HepG2 (cell line): Measurements from ENCODE around the gene CCL1. TPM values are rescaled to one million over a fixed set of nuclear protein-coding genes. Genes with fewer than 3 reads are reported as not detected.

Experiments used
- BRCA1 ChIP-seq: sonication (generic); formaldehyde crosslinking; IDR thresholded peaks from 2 replicates; pipeline ENCODE4 v1.4.0; 2020; ENCODE audit warnings: missing genetic modification reagents
- CREB1 ChIP-seq, 2 experiments: fragments of 450-650 bp in 1 of 2; IDR thresholded peaks; 2 replicates each; pipeline ENCODE4 v1.6.1; 2016 to 2017; ENCODE audit warnings: control low read depth in 1 of 2, mild to moderate bottlenecking in 1 of 2, missing compliant biosample characterization in 1 of 2, missing genetic modification characterization in 1 of 2
- GLI4 ChIP-seq: sonication (generic); formaldehyde crosslinking; IDR thresholded peaks from 2 replicates; pipeline ENCODE4 v1.5.1; 2020; ENCODE audit warnings: missing genetic modification reagents, mild to moderate bottlenecking, moderate library complexity, borderline replicate concordance
- KLF12 ChIP-seq: sonication (generic); formaldehyde crosslinking; IDR thresholded peaks from 2 replicates; pipeline ENCODE4 v1.4.0; 2020; ENCODE audit warnings: missing genetic modification reagents, borderline replicate concordance
- MLX ChIP-seq: IDR thresholded peaks from 2 replicates; pipeline ENCODE4 v1.6.1; 2016
- NR1H2 ChIP-seq: sonication (generic); formaldehyde crosslinking; IDR thresholded peaks from 2 replicates; pipeline ENCODE4 v1.8.1; 2022; ENCODE audit warnings: low read depth, missing genetic modification reagents, borderline replicate concordance
- PATZ1 ChIP-seq: sonication (generic); formaldehyde crosslinking; IDR thresholded peaks from 2 replicates; pipeline ENCODE4 v1.4.0; 2020; ENCODE audit warnings: missing genetic modification reagents
- PBX2 ChIP-seq: IDR thresholded peaks from 2 replicates; pipeline ENCODE4 v1.6.1; 2016; ENCODE audit warnings: control low read depth
- REPIN1 ChIP-seq: sonication (generic); formaldehyde crosslinking; IDR thresholded peaks from 2 replicates; pipeline ENCODE4 v1.8.0; 2022; ENCODE audit warnings: missing genetic modification reagents, low read depth, mild to moderate bottlenecking, borderline replicate concordance
- SALL1 ChIP-seq: sonication (generic); formaldehyde crosslinking; IDR thresholded peaks from 2 replicates; pipeline ENCODE4 v1.8.0; 2022; ENCODE audit warnings: mild to moderate bottlenecking, missing genetic modification reagents
- SKI ChIP-seq: fragments of 450-650 bp; IDR thresholded peaks from one replicate; pipeline ENCODE4 v1.6.1; 2018; ENCODE audit warnings: mild to moderate bottlenecking; ENCODE audit not compliant: partially characterized antibody
- SMARCE1 ChIP-seq: fragments of 450-650 bp; IDR thresholded peaks from 2 replicates; pipeline ENCODE4 v1.6.1; 2017; ENCODE audit warnings: borderline replicate concordance
- SMC3 ChIP-seq: IDR thresholded peaks from 2 replicates; pipeline ENCODE4 v1.6.1; 2011; ENCODE audit warnings: low read length, improper control_type of control experiment
- ZBTB10 ChIP-seq: sonication (generic); formaldehyde crosslinking; IDR thresholded peaks from 2 replicates; pipeline ENCODE4 v1.4.0; 2020; ENCODE audit warnings: missing genetic modification reagents, borderline replicate concordance
- ZNF34 ChIP-seq: sonication (generic); formaldehyde crosslinking; IDR thresholded peaks from 2 replicates; pipeline ENCODE4 v1.4.0; 2020; ENCODE audit warnings: mild to moderate bottlenecking, missing genetic modification reagents, borderline replicate concordance
- ZNF547 ChIP-seq: sonication (generic); formaldehyde crosslinking; IDR thresholded peaks from 2 replicates; pipeline ENCODE4 v1.5.1; 2020; ENCODE audit warnings: mild to moderate bottlenecking, missing genetic modification reagents
- ZNF609 ChIP-seq: sonication (generic); formaldehyde crosslinking; IDR thresholded peaks from 2 replicates; pipeline ENCODE4 v1.4.0; 2020; ENCODE audit warnings: mild to moderate bottlenecking, missing genetic modification reagents, borderline replicate concordance
- ZNF678 ChIP-seq: sonication (generic); formaldehyde crosslinking; IDR thresholded peaks from 2 replicates; pipeline ENCODE4 v1.4.0; 2020; ENCODE audit warnings: mild to moderate bottlenecking, missing genetic modification reagents
- ZNF891 ChIP-seq: sonication (generic); formaldehyde crosslinking; IDR thresholded peaks from 2 replicates; pipeline ENCODE4 v1.5.0; 2020; ENCODE audit warnings: mild to moderate bottlenecking, missing genetic modification reagents
- polyA plus RNA-seq, 8 experiments: library from polyadenylated mRNA; depleted of rRNA in 3 of 8; stranded (reverse) in 7 of 8; unstranded in 1 of 8; fragments of >200 nt; fragmentation: Illumina TruSeq in 4 of 8; extraction: Trizol in 4 of 8; gene quantifications; 2 replicates each; pipeline versions ENCODE4 v1.2.1 to v1.2.3, GENCODE V29; 2011 to 2016; ENCODE audit warnings: low read depth in 4 of 8, missing spikeins in 1 of 8, mixed read lengths in 1 of 8; ENCODE audit not compliant: insufficient read depth in 1 of 8
- total RNA-seq, 5 experiments: library from RNA; depleted of rRNA; stranded (reverse); fragments of >200 nt; fragmentation: Illumina TruSeq; extraction: Trizol; gene quantifications; 2 replicates each; pipeline ENCODE4 v1.2.3, GENCODE V29; 2016; ENCODE audit warnings: low read depth in 1 of 5

The CCL1 gene
- total and polyA plus RNA-seq, 2 of the 13 experiments (the other 11 are each of a cell fraction or from before 2014, with no cell fraction given): not detected

GRCh38 chr17:34361478-34362061 is 1.5 kb downstream of the CCL1 start (continued):
- TF ChIP-seq PATZ1 (CRISPR knock-in tag) (no peak), REPIN1 (CRISPR knock-in tag) (peak; percentile 30; the same call in 1 of the 2 replicates), ZNF609 (CRISPR knock-in tag) (no peak), ZNF891 (no peak), SKI (no peak), NR1H2 (CRISPR knock-in tag) (no peak), KLF12 (CRISPR knock-in tag) (no peak), SALL1 (0 out of 2 replicates have a peak, but pooled peaks have one; percentile 11), SMARCE1 (no peak), PBX2 (CRISPR knock-in tag) (no peak), ZNF678 (no peak), ZNF547 (CRISPR knock-in tag) (no peak), GLI4 (CRISPR knock-in tag) (no peak), ZNF34 (CRISPR knock-in tag) (no peak), SMC3 (peak; percentile 97), CREB1 (IDR thresholded peaks at IDR 0.05) (no peak), CREB1 (CRISPR knock-in tag; IDR thresholded peaks at IDR 0.05) (no peak), BRCA1 (no peak), ZBTB10 (CRISPR knock-in tag) (no peak), MLX (CRISPR knock-in tag) (no peak)
